Panc1 (cell line): ENCODE results near the gene LRP1B. TPM values are rescaled to one million over a fixed set of nuclear protein-coding genes. Genes with fewer than 3 reads are reported as not detected.

ENCODE experiments used
- ATAC-seq: fragments of 200-7000 bp; cut with Tn5 transposase; 2 replicates; pipeline ENCODE4 v1.9.1; 2020; ENCODE audit warnings: mild to moderate bottlenecking, moderate library complexity
- BruUV-seq: library from RNA; stranded (reverse); fragments of 400-500 nt; replicated peaks from 2 replicates; lab custom pipeline; 2021; lab: Mats Ljungman, UMichigan
- CTCF ChIA-PET: fragments of 300-600 bp; sonication (Branson Sonifier 250); formaldehyde crosslinking; loops from one replicate; lab custom pipeline; 2022; ENCODE audit warnings: antibody characterized with exemption; lab: Charles Lee
- POLR2A ChIA-PET: fragments of 300-600 bp; sonication (Branson Sonifier 250); formaldehyde crosslinking; loops from one replicate; lab custom pipeline; 2022; ENCODE audit warnings: antibody characterized with exemption; lab: Charles Lee
- DNase-seq: peaks from one replicate; pipeline ENCODE4 v3.0.0-alpha.2; 2010; ENCODE audit warnings: low read depth, low spot score
- H3K27ac ChIP-seq: 2 replicates; pipeline ENCODE4 v1.5.1; 2011; ENCODE audit warnings: mild to moderate bottlenecking, low read length, inconsistent platforms
- H3K27me3 ChIP-seq: fragments of 200-500 bp; sonication (Bioruptor generic); 2 replicates; pipeline ENCODE4 v1.6.0; 2014; ENCODE audit warnings: low read length, inconsistent platforms; ENCODE audit not compliant: control insufficient read depth, insufficient read depth
- H3K36me3 ChIP-seq: fragments of 200-500 bp; sonication (Bioruptor generic); 2 replicates; pipeline ENCODE4 v1.5.1; 2014; ENCODE audit warnings: inconsistent platforms, mild to moderate bottlenecking, low read length, moderate library complexity; ENCODE audit not compliant: control insufficient read depth, insufficient read depth
- H3K4me1 ChIP-seq: 2 replicates; pipeline ENCODE4 v1.5.1; 2011; ENCODE audit warnings: inconsistent platforms, mild to moderate bottlenecking, low read length, moderate library complexity; ENCODE audit not compliant: control insufficient read depth, insufficient read depth
- H3K4me3 ChIP-seq, 2 experiments: 2 replicates each; pipeline ENCODE4 v1.5.1; 2011 to 2012; ENCODE audit warnings: low read depth in 2 of 2, low read length in 2 of 2, mild to moderate bottlenecking in 2 of 2, inconsistent platforms in 1 of 2, moderate library complexity in 1 of 2
- H3K9me3 ChIP-seq: fragments of 200-500 bp; sonication (Bioruptor generic); 2 replicates; pipeline ENCODE4 v1.5.1; 2014; ENCODE audit warnings: low read depth, mild to moderate bottlenecking, inconsistent platforms, low read length, moderate library complexity; ENCODE audit not compliant: control insufficient read depth, insufficient read depth
- POLR2AphosphoS5 ChIP-seq: IDR thresholded peaks from 2 replicates; pipeline ENCODE4 v1.6.1; 2012; ENCODE audit warnings: mild to moderate bottlenecking, low read depth, low read length, moderate library complexity
- SIN3A ChIP-seq: IDR thresholded peaks from 2 replicates; pipeline ENCODE4 v1.6.1; 2012; ENCODE audit warnings: low read depth, mild to moderate bottlenecking, low read length, moderate library complexity, borderline replicate concordance; ENCODE audit not compliant: insufficient read depth
- TCF7L2 ChIP-seq: IDR thresholded peaks from 2 replicates; pipeline ENCODE4 v1.6.1; 2011; ENCODE audit warnings: mild to moderate bottlenecking, low read depth, low read length, inconsistent platforms
- in situ Hi-C: cut with HindIII; loops from 2 replicates; pipeline ENCODE4 v1.10.0; 2016; ENCODE audit warnings: low sequenced_read_pairs, low pct_unique_long_range_greater_than_20kb
- intact Hi-C: fragments of 100-400 bp; cut with micrococcal nuclease; formaldehyde crosslinking; loops from one replicate; pipeline ENCODE4 v1.10.0; 2022; ENCODE audit not compliant: unreplicated experiment
- total RNA-seq: library from RNA; stranded (reverse); gene quantifications from one replicate; pipeline ENCODE4 v1.2.1, GENCODE V29; 2021; ENCODE audit not compliant: unreplicated experiment
- TF ChIP-seq, protein P1 (sequence below): fragments of 450-650 bp; IDR thresholded peaks from 2 replicates; pipeline ENCODE4 v1.5.1; 2017; ENCODE audit warnings: mild to moderate bottlenecking
- TF ChIP-seq, protein P2 (sequence below), 2 experiments: IDR thresholded peaks; 2 replicates each; pipeline ENCODE4 v1.6.1; 2011 to 2012; ENCODE audit warnings: low read depth in 2 of 2, control low read depth in 1 of 2, low read length in 1 of 2, mild to moderate bottlenecking in 1 of 2, moderate library complexity in 1 of 2; ENCODE audit not compliant: insufficient read depth in 1 of 2

The LRP1B gene
- total RNA-seq, 1 experiment from 2014 or later, result 0.54 TPM

DNA sequence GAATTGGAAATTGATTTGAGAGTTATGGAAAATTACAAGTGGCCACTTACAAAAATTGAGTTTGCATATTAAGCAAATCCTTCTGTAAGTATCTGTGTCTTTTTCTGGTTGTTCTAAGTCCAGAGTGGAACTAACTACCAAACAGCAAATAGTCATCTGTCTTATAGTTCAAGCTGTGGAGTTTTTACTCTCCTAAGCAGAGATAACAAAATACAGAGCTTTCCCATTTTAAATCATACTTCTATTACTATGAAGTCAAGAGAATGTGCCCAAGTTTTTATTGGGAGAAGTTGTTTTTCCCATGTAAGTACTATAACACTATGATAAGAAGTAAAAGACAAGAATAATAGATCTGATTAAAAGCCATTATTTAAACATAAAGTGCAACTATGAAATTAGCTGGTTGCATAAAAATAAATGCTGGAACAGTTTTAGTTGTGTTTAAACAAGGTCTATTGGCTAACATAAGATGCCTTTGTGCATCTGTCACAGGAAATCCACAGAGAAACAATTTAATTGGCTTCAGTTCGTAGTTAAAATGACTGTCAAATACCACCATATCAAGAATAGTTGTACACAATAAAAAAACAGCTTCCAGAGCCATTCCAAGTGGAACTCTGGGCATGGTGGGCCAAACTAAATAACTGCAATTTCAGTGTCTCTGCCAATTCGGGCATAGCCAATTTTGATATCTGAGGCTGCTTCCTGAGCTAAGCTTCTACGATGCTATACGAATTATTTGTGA lies 1883.2 kb downstream of the LRP1B start:
- POLR2A ChIA-PET, result no interaction called here
- no peaks in the 10 kb centered on the region for H3K4me1 ChIP-seq
- H3K27me3 ChIP-seq, result no peaks in the 10 kb centered on the region
- intact Hi-C loops, result no loop called here
- DNase-seq (no peak), ATAC-seq (no peak)
- in situ Hi-C loops, result no loop called here
- no peaks in the 10 kb centered on the region for H3K36me3 ChIP-seq
- BruUV-seq, result no TSS peak
- no peaks in the 10 kb centered on the region for H3K9me3 ChIP-seq
- CTCF ChIA-PET, result no interaction called here
- no peak overlapping the region for H3K27ac ChIP-seq
- no peak overlapping the region for H3K4me3 ChIP-seq
- TF ChIP-seq TCF7L2 (no peak), POLR2AphosphoS5 (no peak), SIN3A (no peak)
- TF ChIP-seq, protein P1, sequence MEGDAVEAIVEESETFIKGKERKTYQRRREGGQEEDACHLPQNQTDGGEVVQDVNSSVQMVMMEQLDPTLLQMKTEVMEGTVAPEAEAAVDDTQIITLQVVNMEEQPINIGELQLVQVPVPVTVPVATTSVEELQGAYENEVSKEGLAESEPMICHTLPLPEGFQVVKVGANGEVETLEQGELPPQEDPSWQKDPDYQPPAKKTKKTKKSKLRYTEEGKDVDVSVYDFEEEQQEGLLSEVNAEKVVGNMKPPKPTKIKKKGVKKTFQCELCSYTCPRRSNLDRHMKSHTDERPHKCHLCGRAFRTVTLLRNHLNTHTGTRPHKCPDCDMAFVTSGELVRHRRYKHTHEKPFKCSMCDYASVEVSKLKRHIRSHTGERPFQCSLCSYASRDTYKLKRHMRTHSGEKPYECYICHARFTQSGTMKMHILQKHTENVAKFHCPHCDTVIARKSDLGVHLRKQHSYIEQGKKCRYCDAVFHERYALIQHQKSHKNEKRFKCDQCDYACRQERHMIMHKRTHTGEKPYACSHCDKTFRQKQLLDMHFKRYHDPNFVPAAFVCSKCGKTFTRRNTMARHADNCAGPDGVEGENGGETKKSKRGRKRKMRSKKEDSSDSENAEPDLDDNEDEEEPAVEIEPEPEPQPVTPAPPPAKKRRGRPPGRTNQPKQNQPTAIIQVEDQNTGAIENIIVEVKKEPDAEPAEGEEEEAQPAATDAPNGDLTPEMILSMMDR, result no peak
- TF ChIP-seq, protein P2, sequence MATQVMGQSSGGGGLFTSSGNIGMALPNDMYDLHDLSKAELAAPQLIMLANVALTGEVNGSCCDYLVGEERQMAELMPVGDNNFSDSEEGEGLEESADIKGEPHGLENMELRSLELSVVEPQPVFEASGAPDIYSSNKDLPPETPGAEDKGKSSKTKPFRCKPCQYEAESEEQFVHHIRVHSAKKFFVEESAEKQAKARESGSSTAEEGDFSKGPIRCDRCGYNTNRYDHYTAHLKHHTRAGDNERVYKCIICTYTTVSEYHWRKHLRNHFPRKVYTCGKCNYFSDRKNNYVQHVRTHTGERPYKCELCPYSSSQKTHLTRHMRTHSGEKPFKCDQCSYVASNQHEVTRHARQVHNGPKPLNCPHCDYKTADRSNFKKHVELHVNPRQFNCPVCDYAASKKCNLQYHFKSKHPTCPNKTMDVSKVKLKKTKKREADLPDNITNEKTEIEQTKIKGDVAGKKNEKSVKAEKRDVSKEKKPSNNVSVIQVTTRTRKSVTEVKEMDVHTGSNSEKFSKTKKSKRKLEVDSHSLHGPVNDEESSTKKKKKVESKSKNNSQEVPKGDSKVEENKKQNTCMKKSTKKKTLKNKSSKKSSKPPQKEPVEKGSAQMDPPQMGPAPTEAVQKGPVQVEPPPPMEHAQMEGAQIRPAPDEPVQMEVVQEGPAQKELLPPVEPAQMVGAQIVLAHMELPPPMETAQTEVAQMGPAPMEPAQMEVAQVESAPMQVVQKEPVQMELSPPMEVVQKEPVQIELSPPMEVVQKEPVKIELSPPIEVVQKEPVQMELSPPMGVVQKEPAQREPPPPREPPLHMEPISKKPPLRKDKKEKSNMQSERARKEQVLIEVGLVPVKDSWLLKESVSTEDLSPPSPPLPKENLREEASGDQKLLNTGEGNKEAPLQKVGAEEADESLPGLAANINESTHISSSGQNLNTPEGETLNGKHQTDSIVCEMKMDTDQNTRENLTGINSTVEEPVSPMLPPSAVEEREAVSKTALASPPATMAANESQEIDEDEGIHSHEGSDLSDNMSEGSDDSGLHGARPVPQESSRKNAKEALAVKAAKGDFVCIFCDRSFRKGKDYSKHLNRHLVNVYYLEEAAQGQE (IDR thresholded peaks at IDR 0.05; ENCODE audit: insufficient read depth in 1 of 2, low read depth in 2 of 2, low read length in 1 of 2), result no peak

DNA sequence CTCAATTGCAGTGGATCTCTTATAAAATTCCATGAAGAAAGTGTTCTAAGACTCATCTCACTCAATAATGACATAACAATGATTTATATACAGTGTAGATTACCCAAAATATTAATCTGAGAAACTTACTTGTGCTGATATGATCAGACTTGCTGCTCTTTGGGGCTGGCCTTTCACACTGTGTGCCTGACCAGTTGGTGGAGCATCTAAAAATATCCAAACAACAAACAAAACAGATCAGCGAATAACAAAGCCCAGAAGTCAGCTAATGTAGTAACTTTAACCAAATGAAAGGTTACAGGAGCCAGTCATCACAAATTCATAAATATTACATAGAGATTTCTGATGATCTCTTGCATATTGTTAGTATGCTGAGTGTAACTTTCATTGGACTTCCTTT lies 1883.9 kb downstream of the LRP1B start:
- Histone ChIP-seq H3K4me3 (no peak overlapping the region), H3K4me1 (no peaks in the 10 kb centered on the region), H3K9me3 (no peaks in the 10 kb centered on the region), H3K27ac (no peak overlapping the region), H3K36me3 (no peaks in the 10 kb centered on the region), H3K27me3 (no peaks in the 10 kb centered on the region)
- intact Hi-C loops, result no loop called here
- ATAC-seq (no peak), DNase-seq (no peak)
- POLR2A ChIA-PET, result no interaction called here
- in situ Hi-C loops, result no loop called here
- no TSS peak for BruUV-seq
- CTCF ChIA-PET, result no interaction called here
- TF ChIP-seq, protein P1, result no peak
- no peak for TF ChIP-seq POLR2AphosphoS5
- no peak for TF ChIP-seq TCF7L2
- no peak for TF ChIP-seq SIN3A
